SK-N-SH (cell line): ENCODE results near the gene NPIPB2. TPM values are rescaled to one million over a fixed set of nuclear protein-coding genes. Genes with fewer than 3 reads are reported as not detected.

Source experiments
- CTCF ChIA-PET: fragments of 300-600, 350-600 bp; formaldehyde crosslinking; extraction: SDS; loops from one replicate; lab custom pipeline; 2021; lab: Yijun Ruan, JAX
- POLR2A ChIA-PET: fragments of 350-600 bp; sonication (Branson Sonifier 250); formaldehyde crosslinking; extraction: SDS; loops from one replicate; lab custom pipeline; 2020; ENCODE audit warnings: antibody characterized with exemption, inconsistent platforms; lab: Yijun Ruan, JAX
- DNase-seq: peaks from one replicate; pipeline ENCODE4 v3.0.0; 2012
- H2AFZ ChIP-seq: fragments of 200-600 bp; sonication (generic); 2 replicates; pipeline ENCODE4 v1.8.1; 2016; ENCODE audit warnings: antibody characterized with exemption, mild to moderate bottlenecking, low read depth
- H3F3A ChIP-seq: fragments of 200-600 bp; sonication (generic); replicated peaks from 2 replicates; pipeline ENCODE3; 2016; ENCODE audit warnings: antibody characterized with exemption, mild to moderate bottlenecking; ENCODE audit not compliant: insufficient read depth
- H3K27ac ChIP-seq, 2 experiments: fragments of 200-500 bp in 1 of 2; fragments of 200-600 bp in 1 of 2; sonication (Bioruptor generic) in 1 of 2; sonication (generic), shearing (Covaris generic) in 1 of 2; 2 replicates each; pipeline versions ENCODE4 v1.5.1 to v1.6.1; 2014 to 2016; ENCODE audit warnings: low read depth in 2 of 2, inconsistent platforms in 1 of 2, low read length in 1 of 2, mild to moderate bottlenecking in 1 of 2, mixed read lengths in 1 of 2
- H3K27me3 ChIP-seq: fragments of 200-600 bp; sonication (generic), shearing (Covaris generic); 2 replicates; pipeline ENCODE4 v1.6.1; 2016; ENCODE audit warnings: mixed run types; ENCODE audit not compliant: insufficient read depth
- H3K36me3 ChIP-seq, 2 experiments: fragments of 200-500 bp in 1 of 2; fragments of 200-600 bp in 1 of 2; sonication (Bioruptor generic) in 1 of 2; sonication (generic) in 1 of 2; replicated peaks in 1 of 2; 2 replicates each; pipeline versions ENCODE3 to v1.5.1; 2014 to 2016; ENCODE audit warnings: low read length in 1 of 2, mild to moderate bottlenecking in 1 of 2; ENCODE audit not compliant: insufficient read depth in 2 of 2, control insufficient read depth in 1 of 2
- H3K4me1 ChIP-seq, 2 experiments: fragments of 200-500 bp in 1 of 2; fragments of 200-600 bp in 1 of 2; sonication (Bioruptor generic) in 1 of 2; sonication (generic), shearing (Covaris generic) in 1 of 2; 2 replicates each; pipeline versions ENCODE4 v1.5.1 to v1.6.1; 2014 to 2016; ENCODE audit warnings: low read depth in 1 of 2, low read length in 1 of 2, mixed run types in 1 of 2; ENCODE audit not compliant: insufficient read depth in 2 of 2, control insufficient read depth in 1 of 2
- H3K4me2 ChIP-seq: fragments of 200-600 bp; sonication (generic), shearing (Covaris generic); 2 replicates; pipeline ENCODE4 v1.6.1; 2017; ENCODE audit warnings: mixed run types
- H3K4me3 ChIP-seq, 2 experiments: fragments of 200-500 bp in 1 of 2; fragments of 200-600 bp in 1 of 2; sonication (Bioruptor generic) in 1 of 2; sonication (generic), shearing (Covaris generic) in 1 of 2; 2 replicates each; pipeline versions ENCODE4 v1.5.1 to v1.8.1; 2014 to 2016; ENCODE audit warnings: low read depth in 2 of 2, inconsistent platforms in 1 of 2, low read length in 1 of 2, mild to moderate bottlenecking in 1 of 2, mixed read lengths in 1 of 2, moderate library complexity in 1 of 2
- H3K79me2 ChIP-seq: fragments of 200-600 bp; sonication (generic); 2 replicates; pipeline ENCODE4 v1.8.1; 2017; ENCODE audit warnings: mild to moderate bottlenecking; ENCODE audit not compliant: insufficient read depth
- H3K9ac ChIP-seq: fragments of 200-600 bp; sonication (generic); 2 replicates; pipeline ENCODE4 v1.6.1; 2017; ENCODE audit warnings: mixed run types
- H3K9me2 ChIP-seq: fragments of 200-600 bp; sonication (generic); 2 replicates; pipeline ENCODE4 v1.6.1; 2017; ENCODE audit warnings: mixed run types
- H3K9me3 ChIP-seq: fragments of 200-600 bp; sonication (generic); 2 replicates; pipeline ENCODE4 v1.6.1; 2017; ENCODE audit warnings: mixed run types, mild to moderate bottlenecking, moderate library complexity
- H4K20me1 ChIP-seq: fragments of 200-600 bp; sonication (generic); 2 replicates; pipeline ENCODE4 v1.6.1; 2017; ENCODE audit warnings: mild to moderate bottlenecking, mixed run types; ENCODE audit not compliant: insufficient read depth
- CHD2 ChIP-seq: fragments of 150-350 bp; IDR thresholded peaks from 2 replicates; pipeline ENCODE4 v1.6.1; 2018; ENCODE audit warnings: low read length; ENCODE audit not compliant: partially characterized antibody
- ELF1 ChIP-seq: IDR thresholded peaks from 2 replicates; pipeline ENCODE4 v1.4.0; 2012
- EZH2phosphoT487 ChIP-seq: fragments of 200-600 bp; sonication (generic); IDR thresholded peaks from 2 replicates; pipeline ENCODE4 v1.6.1; 2017; ENCODE audit warnings: low read depth, mixed run types, mild to moderate bottlenecking, antibody characterized with exemption, moderate library complexity, borderline replicate concordance
- GATA2 ChIP-seq: sonication (generic); formaldehyde crosslinking; IDR thresholded peaks from 2 replicates; pipeline ENCODE4 v1.5.0; 2020; ENCODE audit warnings: mild to moderate bottlenecking, missing genetic modification reagents
- MEF2A ChIP-seq: IDR thresholded peaks from 2 replicates; pipeline ENCODE4 v1.4.0; 2012; ENCODE audit warnings: low read depth, borderline replicate concordance
- MXI1 ChIP-seq: IDR thresholded peaks from 2 replicates; pipeline ENCODE4 v1.6.1; 2012; ENCODE audit warnings: mild to moderate bottlenecking, low read depth, low read length, improper control_type of control experiment
- NRF1 ChIP-seq: IDR thresholded peaks from 2 replicates; pipeline ENCODE4 v1.6.1; 2012; ENCODE audit warnings: low read depth, mild to moderate bottlenecking, low read length
- POLR2AphosphoS5 ChIP-seq: IDR thresholded peaks from 2 replicates; pipeline ENCODE4 v1.6.1; 2012; ENCODE audit warnings: low read depth, low read length
- RAD21 ChIP-seq: IDR thresholded peaks from 2 replicates; pipeline ENCODE4 v1.6.1; 2012; ENCODE audit warnings: mild to moderate bottlenecking, low read length
- RCOR1 ChIP-seq: fragments of 150-350 bp; IDR thresholded peaks from 2 replicates; pipeline ENCODE4 v1.6.1; 2017; ENCODE audit warnings: antibody characterized with exemption, low read length
- SMC3 ChIP-seq: IDR thresholded peaks from 2 replicates; pipeline ENCODE4 v1.6.1; 2012; ENCODE audit warnings: low read depth, low read length, improper control_type of control experiment
- TEAD4 ChIP-seq: IDR thresholded peaks from 2 replicates; pipeline ENCODE4 v1.4.0; 2012; ENCODE audit warnings: mild to moderate bottlenecking, borderline replicate concordance; ENCODE audit not compliant: insufficient read depth
- WGBS: methylation state at CpG from one replicate; pipeline ENCODE4 v1.1.6; 2017; ENCODE audit warnings: low lambda C conversion rate; 5-methylcytosine and 5-hydroxymethylcytosine counted together
- polyA plus RNA-seq, 3 experiments: library from polyadenylated mRNA; depleted of rRNA; stranded (reverse); fragments of >200 nt; gene quantifications; 2 replicates each; pipeline ENCODE4 v1.2.3, GENCODE V29; 2012
- TF ChIP-seq, protein P1 (sequence below): IDR thresholded peaks from 2 replicates; pipeline ENCODE4; 2012
- TF ChIP-seq, protein P2 (sequence below): IDR thresholded peaks from 2 replicates; pipeline ENCODE4 v1.4.0; 2012; ENCODE audit warnings: low read depth, borderline replicate concordance
- TF ChIP-seq, protein P3 (sequence below): fragments of 200-600 bp; sonication (generic); IDR thresholded peaks from 2 replicates; pipeline ENCODE4 v1.6.1; 2017; ENCODE audit warnings: antibody characterized with exemption, mild to moderate bottlenecking, moderate library complexity
- TF ChIP-seq, protein P4 (sequence below): fragments of 150-350 bp; IDR thresholded peaks from 2 replicates; pipeline ENCODE4 v1.6.1; 2017; ENCODE audit warnings: antibody characterized with exemption, low read length, low read depth, borderline replicate concordance

Gene NPIPB2
- polyA plus RNA-seq, 1 of the 3 experiments (the other 2 are of a cell fraction) = 9.3 TPM

DNA sequence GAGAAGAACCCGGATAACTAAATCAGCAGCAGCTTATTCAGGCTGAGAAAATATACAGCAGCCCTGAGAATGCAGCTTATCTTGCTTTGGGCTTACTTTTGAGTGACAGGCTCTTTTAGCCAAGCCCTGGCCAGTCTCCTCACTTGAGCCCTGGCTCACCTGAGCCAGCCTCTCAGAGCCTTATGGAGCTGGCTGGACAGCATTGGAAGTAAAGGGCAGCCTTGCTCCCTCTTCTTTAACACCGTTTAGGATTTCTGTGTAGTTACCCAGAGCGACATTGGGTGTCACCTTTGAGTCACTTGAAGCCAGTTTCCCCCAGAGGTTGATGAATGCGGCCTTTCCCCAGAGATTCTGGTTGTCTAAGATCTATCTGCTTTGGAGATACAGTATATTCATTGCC lies 7.7 kb upstream of the NPIPB2 start:
- ChIA-PET CTCF (interaction anchor here (0.6 to 3.3 kb wide), 10 partner anchors 27 to 132 kb away, joined by 3 to 66 read pairs (median 4); partner anchors contain the start of gene SNX29), POLR2A (interaction anchor here (1.2 kb wide), 1 partner anchor 118 kb away, joined by 4 read pairs; no protein-coding TSS in a partner anchor)

DNA sequence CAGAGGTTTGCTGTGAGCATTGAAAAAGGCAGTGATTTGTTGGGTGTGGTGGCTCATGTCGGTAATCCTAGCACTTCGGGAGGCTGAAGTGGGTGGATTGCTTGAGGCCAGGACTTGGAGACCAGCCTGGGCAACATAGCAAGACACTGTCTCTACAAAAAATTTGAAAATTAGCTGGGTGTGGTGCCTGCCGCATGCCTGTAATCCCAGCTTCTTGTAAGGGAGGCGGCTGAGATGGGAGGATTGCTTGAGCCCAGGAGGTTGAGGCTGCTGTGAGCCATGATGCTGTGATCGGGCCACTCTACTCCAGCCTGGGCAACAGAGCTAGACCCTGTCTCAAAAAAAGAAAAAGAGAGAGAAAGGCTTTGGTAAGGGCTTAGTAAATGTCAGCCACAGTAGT lies 7.0 kb upstream of the NPIPB2 start:
- CTCF ChIA-PET = interaction anchor here (0.6 to 3.3 kb wide), 11 partner anchors 28 to 143 kb away, joined by 3 to 66 read pairs (median 4); partner anchors contain the start of gene SNX29
- no peak for DNase-seq
- Histone ChIP-seq H3K4me2 (no peak overlapping the region), H3K36me3 (no peaks in the 10 kb centered on the region), H2AFZ (no peak overlapping the region), H3K79me2 (no peaks in the 10 kb centered on the region), H3K9me3 (no peaks in the 10 kb centered on the region), H3K4me3 (no peak overlapping the region), H3K9me2 (no peaks in the 10 kb centered on the region), H3K27me3 (no peaks in the 10 kb centered on the region), H4K20me1 (no peaks in the 10 kb centered on the region), H3K9ac (no peak overlapping the region), H3K27ac (no peak overlapping the region), H3F3A (no peaks in the 10 kb centered on the region), H3K4me1 (no peaks in the 10 kb centered on the region)
- WGBS = 89% methylated on average over 5 of the region's 5 CpGs
- POLR2A ChIA-PET = interaction anchor here (1.2 kb wide), 1 partner anchor 119 kb away, joined by 4 read pairs; no protein-coding TSS in a partner anchor
- TF ChIP-seq, protein P1, sequence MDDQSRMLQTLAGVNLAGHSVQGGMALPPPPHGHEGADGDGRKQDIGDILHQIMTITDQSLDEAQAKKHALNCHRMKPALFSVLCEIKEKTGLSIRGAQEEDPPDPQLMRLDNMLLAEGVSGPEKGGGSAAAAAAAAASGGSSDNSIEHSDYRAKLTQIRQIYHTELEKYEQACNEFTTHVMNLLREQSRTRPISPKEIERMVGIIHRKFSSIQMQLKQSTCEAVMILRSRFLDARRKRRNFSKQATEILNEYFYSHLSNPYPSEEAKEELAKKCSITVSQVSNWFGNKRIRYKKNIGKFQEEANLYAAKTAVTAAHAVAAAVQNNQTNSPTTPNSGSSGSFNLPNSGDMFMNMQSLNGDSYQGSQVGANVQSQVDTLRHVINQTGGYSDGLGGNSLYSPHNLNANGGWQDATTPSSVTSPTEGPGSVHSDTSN = no peak
- TF ChIP-seq NRF1 = no peak
- TF ChIP-seq GATA2 (CRISPR knock-in tag) = no peak
- TF ChIP-seq CHD2 = no peak
- TF ChIP-seq, protein P2, sequence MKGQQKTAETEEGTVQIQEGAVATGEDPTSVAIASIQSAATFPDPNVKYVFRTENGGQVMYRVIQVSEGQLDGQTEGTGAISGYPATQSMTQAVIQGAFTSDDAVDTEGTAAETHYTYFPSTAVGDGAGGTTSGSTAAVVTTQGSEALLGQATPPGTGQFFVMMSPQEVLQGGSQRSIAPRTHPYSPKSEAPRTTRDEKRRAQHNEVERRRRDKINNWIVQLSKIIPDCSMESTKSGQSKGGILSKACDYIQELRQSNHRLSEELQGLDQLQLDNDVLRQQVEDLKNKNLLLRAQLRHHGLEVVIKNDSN = no peak
- TF ChIP-seq MXI1 = no peak
- no peak for TF ChIP-seq RCOR1
- TF ChIP-seq, protein P3, sequence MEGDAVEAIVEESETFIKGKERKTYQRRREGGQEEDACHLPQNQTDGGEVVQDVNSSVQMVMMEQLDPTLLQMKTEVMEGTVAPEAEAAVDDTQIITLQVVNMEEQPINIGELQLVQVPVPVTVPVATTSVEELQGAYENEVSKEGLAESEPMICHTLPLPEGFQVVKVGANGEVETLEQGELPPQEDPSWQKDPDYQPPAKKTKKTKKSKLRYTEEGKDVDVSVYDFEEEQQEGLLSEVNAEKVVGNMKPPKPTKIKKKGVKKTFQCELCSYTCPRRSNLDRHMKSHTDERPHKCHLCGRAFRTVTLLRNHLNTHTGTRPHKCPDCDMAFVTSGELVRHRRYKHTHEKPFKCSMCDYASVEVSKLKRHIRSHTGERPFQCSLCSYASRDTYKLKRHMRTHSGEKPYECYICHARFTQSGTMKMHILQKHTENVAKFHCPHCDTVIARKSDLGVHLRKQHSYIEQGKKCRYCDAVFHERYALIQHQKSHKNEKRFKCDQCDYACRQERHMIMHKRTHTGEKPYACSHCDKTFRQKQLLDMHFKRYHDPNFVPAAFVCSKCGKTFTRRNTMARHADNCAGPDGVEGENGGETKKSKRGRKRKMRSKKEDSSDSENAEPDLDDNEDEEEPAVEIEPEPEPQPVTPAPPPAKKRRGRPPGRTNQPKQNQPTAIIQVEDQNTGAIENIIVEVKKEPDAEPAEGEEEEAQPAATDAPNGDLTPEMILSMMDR = no peak
- TF ChIP-seq RAD21 = no peak
- TF ChIP-seq, protein P4, sequence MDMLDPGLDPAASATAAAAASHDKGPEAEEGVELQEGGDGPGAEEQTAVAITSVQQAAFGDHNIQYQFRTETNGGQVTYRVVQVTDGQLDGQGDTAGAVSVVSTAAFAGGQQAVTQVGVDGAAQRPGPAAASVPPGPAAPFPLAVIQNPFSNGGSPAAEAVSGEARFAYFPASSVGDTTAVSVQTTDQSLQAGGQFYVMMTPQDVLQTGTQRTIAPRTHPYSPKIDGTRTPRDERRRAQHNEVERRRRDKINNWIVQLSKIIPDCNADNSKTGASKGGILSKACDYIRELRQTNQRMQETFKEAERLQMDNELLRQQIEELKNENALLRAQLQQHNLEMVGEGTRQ = no peak
- TF ChIP-seq TEAD4 = no peak
- TF ChIP-seq MEF2A = no peak
- no peak for TF ChIP-seq EZH2phosphoT487
- TF ChIP-seq POLR2AphosphoS5 = no peak

More for the DNA sequence above, 7.7 kb upstream of the NPIPB2 start:
- Histone ChIP-seq H3F3A (no peaks in the 10 kb centered on the region), H2AFZ (no peak overlapping the region), H4K20me1 (no peaks in the 10 kb centered on the region), H3K9me3 (no peaks in the 10 kb centered on the region)
- DNase-seq = peak; percentile 68
- WGBS = 0% methylated on average over 3 of the region's 4 CpGs
- TF ChIP-seq ELF1 (no peak), SMC3 (peak; percentile 89), RAD21 (peak; percentile 86)
- TF ChIP-seq, protein P3 = peak; percentile 65
- TF ChIP-seq, protein P1 = 0 out of 2 replicates have a peak, but pooled peaks have one; percentile 5
- TF ChIP-seq, all 33 proteins: peak for 4
- H3K4me2 ChIP-seq = no peak overlapping the region
- H3K9ac ChIP-seq = no peak overlapping the region
- H3K4me3 ChIP-seq = no peak overlapping the region
- no peaks in the 10 kb centered on the region for H3K27me3 ChIP-seq
- no peak overlapping the region for H3K27ac ChIP-seq
- H3K9me2 ChIP-seq = no peaks in the 10 kb centered on the region
- H3K36me3 ChIP-seq = no peaks in the 10 kb centered on the region
- no peaks in the 10 kb centered on the region for H3K79me2 ChIP-seq
- no peaks in the 10 kb centered on the region for H3K4me1 ChIP-seq
